Ramos (cell line): ENCODE measurements around the gene NT5DC1.

Experiments used
- in situ Hi-C: fragments of 300-500 bp; cut with MboI; formaldehyde crosslinking; loops from one replicate; pipeline ENCODE4 v1.14.3; 2022; ENCODE audit warnings: low sequenced_read_pairs; ENCODE audit not compliant: unreplicated experiment

Gene NT5DC1

DNA sequence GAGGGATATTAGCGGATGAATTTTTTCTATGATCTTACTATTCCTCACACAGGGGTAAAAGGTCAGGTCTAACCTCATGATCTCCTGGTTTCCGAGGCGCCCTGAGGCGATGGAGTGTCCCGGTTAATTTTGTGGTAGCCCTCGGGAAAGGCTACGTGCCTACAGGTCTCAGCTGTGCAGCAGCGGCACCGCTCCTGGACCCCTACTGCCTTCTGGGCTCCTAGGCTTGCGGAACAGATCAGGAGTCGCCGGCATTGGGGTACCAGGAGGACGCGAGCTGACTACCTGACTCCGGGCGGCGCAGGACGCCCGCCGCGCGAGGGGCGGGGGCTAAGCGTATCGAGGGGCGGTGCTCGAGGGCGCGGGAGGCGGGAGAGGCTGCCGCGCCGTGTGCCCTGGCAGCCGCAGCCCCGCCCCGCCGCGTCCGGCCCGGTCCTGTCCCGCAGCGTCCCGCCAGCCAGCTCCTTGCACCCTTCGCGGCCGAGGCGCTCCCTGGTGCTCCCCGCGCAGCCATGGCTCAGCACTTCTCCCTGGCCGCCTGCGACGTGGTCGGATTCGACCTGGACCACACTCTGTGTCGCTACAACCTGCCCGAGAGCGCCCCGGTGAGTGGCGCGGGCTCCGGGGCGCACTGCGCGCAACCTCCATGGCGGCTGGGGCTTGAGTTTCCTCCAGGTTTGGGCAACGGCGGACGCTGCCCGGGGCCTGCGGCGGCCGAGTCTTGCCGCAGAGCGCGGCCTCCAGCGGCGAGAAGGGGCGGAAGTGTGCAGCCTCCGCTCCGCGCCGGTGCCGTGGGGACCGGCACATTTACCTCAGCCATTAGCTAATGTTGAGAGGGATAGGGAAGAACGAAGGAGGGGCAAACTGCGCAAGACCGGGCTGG is at the start of gene NT5DC1:
Gene NT5DC1, plus strand, starts transcription at position 435 of the 883 bp plus-strand sequence. Its CDS starts 78 bp downstream, at position 513.
- in situ Hi-C loops: no loop called here

DNA sequence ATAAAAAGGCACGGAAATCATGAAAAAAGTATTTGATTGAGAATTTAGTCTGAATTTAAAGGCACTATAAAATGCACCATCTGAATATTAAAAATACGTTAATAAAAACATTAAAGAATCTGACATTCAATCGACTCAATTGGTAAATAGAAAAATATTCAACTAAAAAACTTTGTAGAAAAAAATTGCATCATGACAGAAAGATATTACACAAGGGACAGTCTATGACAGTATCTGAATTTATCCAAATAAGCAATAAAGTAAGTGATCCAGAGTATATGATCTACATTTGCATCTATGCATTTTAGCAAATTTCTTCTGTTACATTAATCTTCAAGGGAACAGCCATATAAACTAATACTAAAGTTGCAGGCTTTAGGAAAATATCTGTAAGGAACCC is 49.4 kb upstream of the NT5DC1 start:
- in situ Hi-C loops: no loop called here

DNA sequence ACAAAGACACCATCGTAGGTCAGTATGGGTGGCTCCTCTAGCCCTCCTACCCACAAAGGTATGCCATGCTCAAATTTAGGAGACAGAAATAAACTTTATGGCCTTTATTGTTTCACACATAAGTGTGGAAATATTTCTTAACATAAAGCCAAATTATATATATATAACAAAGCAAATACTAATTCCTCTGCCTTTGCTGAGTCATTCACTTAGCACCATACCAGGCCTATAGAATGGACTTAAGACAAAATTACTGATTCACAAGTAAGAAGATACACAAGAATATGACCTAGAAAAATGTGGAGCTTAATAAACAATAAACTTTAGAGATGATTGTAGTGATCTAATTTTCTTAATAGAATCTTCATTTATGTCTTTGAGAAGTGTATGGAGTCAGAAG is 45.1 kb upstream of the NT5DC1 start:
- in situ Hi-C loops: no loop called here

DNA sequence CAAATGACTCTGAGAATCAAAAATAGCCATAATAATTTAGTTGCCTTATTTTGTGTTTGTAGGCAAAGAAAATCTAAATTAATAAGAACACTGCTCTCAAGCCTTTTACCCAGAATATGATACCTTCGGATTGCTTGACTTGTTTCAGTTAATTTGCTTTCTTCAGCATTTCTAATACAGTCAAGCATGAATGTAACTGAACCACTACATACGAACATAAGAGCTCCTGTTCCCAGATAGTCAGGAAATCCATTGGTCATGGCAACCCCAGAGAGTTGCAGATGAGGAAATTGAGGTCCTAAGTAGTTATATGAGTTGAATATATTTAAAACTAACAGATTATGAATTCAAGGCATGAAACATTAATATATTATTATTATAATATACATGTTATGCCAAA is 42.9 kb upstream of the NT5DC1 start:
- in situ Hi-C loops: no loop called here

DNA sequence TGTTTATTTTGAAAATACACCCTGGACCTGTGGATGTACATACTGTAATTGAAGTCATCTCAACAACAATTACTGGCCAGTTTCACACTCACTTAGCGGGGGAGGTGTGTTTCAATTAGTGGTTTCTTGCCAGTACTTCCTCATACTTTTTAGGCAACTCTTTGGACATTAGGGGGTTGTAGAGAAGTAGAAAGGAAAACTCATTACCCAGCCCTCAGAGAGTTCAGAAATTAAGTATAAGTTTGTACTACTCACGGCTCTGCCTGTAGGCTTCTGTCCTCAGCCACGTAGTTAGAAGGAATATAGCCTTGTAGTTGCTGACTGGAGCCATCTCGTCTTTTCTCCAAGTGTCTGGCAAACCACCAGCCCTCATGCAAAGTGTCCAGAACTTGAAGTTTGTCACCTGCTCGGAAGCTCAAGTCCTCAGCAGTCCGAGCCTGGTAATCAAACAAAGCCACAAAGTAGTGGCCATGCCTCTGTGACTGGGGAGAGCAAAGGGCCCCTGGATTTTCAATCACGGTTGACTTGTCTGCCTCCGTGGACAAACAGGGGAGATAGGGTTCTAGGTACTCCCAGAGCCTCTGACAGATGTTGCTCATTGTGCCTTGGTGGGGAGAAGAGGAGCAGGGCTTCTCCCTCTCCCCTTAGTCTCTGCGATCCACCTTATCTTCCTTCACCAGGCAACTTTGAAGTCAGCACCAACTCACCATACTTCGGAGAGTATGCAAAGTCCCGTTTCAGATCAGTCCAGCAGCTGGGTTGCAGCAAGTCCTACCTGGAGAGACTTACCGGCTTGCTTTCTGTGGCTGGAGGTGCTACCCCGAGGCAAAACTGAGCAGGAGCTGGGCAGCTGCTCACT is 40.7 kb upstream of the NT5DC1 start:
- in situ Hi-C loops: no loop called here

DNA sequence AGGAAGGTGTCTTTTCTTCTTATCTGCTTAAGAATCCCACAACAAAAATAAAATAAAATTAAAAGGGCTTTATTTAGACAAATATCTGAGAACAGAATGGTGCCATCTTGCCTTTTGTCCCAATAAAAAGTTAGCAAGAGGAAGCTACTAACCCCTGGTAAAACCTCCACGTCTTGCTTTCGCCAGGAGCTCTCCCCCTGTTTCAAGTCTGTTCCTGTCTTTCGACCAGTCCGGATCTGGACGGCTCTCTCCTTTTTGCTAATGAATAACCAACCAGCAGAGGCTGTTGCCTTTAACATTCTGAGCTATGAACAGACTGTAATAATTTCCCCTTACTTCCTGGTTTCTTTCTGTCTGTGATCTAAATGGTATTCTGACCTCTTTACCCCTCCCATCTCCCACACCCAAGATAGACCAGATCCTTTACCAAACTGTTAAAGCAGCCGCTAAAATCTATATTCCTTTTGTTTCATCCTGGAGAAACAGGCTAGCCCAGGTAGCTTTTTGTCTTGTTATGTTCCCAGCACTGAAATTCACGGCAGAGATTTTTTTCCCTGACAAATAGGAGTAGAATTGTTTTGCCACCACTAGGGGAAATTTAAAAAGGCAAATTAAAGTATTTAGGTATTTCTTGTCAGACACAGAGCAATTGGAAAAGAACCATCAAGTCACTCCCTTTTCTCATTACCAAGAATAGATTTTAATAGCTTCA is 39.9 kb upstream of the NT5DC1 start, which contains the start of gene FRK:
Gene FRK, minus strand, starts transcription at position 320 of the 712 bp plus-strand sequence. CDS start 580 bp downstream, outside the sequence.
- in situ Hi-C loops: no loop called here

DNA sequence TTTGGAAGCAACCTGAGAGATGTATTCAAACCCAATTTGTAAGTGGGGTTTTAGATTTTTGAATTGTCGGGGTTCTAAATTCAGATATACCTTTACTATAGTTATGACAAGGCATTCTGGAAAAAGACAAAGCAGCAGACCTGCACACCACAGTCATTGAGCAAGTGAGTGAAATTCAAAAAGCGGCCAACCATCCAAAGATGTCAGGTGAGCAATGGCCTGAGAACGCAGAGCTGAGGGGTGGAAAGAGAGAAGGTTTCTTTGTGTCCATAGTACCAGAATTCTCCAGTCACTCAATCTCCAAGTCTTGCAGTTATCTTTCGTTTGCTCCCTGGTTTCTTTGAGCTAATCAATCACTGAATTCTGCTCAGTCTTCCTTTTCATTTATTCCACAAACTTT is 38.2 kb upstream of the NT5DC1 start:
- in situ Hi-C loops: no loop called here

DNA sequence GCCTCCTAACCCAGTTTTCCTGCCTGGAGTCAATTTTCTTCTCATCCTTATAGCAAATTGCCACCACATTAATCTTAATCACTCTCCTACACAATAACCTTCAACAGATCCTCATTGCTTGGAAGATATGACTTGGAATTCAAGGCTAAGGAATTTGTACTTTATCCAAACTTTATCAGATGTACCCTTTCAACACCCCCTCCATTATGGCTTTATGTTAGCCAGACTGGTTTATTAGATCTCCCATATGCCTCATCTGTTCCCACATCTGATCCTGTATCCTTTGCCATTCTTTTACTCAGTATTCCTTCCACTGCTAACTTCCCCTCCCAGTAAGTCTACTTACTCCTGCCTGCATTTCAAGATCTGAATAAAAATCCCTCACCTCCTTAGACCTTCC is 36.0 kb upstream of the NT5DC1 start:
- in situ Hi-C loops: no loop called here

DNA sequence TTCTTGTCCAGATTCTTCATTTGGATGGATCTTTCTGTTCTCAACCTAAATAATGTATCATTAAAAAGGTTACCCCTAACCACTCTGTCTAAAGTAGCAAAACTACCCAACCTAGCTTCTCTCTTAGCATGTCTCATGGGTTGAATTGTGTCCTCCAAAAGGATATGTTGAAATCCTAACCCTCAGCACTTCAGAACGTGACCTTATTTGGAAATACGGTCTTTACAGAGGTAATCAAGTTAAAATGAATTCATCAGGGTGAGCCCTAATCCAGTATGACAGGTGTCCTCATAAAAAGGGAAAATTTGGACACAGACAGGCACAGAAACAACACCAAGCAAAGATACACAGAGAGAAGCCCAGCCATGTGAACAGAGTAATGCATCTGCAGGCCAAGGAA is 33.9 kb upstream of the NT5DC1 start:
- in situ Hi-C loops: no loop called here

DNA sequence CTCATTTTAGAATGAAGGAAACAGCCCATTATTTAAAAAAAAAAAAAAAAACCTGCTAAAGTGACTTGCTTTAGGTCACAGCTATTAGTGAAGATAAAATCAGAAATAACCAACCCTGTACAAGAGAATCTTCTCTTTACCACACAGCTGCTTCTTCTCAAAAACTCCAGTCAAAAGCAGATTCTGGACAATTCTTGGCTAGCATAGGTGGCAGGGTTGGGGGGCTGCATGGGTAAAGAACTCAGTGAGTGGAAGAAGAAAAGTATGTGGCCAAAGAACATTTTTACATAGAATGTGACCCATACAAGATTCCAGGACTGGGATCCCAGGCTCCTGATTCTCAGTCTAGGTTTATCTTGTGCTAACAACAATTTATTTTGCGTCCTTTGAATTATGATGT is 30.6 kb upstream of the NT5DC1 start:
- in situ Hi-C loops: no loop called here

DNA sequence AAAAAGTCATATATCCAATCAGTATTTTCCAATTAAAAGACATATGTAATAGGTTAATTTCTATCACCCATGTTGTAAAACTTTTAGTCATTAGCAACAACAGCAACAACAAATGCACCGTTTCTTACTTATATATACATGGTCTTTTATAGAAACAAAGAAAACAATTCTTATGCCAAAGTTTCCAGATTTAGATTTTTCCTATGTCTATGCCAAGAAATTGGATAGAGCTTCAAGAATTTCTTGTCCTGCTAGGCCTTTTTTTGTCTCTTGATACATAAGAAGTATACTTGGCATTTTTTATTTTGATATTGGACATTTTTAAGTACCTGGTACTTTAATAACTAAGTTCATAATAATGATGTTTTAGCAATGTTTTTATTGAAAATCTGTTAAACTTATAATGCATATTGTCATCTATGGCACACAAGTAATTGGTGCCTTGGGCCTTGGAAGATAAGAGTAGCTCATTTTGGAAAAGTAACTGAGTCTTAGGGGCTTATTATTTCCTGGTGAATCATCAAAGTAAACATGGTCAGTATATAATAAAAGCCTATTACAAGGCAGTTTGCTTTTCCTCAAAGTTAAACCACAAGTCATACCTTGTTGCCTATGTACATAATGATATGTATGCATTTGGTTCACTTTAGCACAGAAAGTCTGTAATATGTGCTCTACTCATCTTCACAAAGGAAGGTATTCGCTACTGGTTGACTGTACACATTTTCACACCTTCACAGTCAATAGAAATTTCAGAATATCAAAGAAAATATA is 29.9 kb upstream of the NT5DC1 start:
- in situ Hi-C loops: no loop called here

DNA sequence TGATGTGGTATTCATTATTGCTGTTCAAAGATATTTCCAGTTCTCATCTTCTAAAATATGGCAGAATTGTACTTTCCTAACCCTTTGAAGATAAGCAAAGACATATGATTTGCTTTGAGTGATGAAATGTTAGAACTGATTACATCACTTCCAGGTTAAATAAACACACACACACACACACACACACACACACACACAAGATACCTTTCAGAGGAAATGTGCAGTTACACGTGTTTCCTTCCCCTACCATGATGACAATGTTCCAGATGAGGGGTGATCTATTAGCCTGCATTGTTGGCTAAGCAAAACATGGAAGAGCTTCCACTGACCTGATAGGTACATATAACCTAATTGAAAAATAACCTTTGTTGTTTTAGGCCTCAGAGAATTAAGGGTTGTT is 28.3 kb upstream of the NT5DC1 start:
- in situ Hi-C loops: no loop called here

DNA sequence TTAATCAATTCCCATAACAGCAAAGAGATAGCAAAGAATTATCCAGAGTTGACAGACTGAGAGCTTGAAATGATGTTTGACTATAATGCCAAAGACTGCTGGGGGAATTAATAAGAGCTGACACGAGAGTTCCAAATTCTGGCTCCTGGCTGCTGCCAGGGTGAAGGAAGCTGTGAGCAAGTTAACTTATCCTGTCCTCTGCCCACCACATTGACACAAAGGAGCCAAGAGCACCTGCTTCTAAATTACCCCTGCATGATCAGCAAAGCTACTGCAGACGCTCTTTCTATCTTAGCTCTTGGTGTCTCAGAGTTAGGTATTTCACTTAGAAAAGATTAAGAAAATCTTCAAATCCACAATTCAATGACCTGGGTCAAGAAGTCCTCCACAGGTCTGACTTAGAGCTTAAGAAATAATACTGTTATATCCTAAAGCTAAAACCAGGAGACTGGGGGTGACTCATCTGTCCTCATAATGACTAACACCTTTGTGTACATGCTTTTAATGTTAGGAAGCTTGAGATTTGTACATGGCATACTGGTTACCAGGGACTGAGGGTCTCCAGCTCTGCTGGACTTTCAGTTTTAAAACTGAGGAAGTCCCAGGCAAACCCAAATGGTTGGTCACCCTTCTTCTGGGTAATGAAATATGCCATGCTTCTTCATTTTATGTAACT is 26.8 kb upstream of the NT5DC1 start:
- in situ Hi-C loops: no loop called here

DNA sequence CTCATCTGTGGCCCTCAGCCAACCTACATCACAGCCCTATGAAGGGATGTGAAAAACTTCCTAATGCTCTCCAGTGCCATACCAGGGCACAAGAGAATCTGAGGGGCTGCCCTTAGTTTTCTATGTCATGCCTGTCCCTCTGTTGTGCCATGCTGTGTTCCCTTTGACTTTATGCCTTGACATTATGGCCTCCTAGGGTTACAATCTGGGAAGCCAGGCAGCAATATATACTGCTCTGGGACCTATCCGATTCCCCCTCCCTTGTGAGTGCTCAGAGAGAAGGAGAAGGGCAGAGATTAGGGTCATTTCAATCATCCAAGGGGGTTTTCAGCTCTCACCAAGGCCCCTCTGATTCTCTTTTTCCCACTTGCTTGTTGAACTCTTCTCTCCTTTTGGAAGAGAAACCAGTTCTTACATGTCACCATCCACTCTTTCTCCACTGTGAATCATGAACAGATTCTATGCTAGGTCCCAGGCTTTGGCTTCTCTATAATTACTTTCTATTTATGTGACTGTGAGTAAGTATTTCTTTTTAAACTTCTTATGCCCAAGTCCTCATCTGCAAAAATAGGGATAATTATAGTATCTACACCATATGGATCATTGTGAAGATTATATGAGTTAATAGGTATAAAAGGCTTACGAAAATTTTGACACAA is 25.8 kb upstream of the NT5DC1 start:
- in situ Hi-C loops: no loop called here

DNA sequence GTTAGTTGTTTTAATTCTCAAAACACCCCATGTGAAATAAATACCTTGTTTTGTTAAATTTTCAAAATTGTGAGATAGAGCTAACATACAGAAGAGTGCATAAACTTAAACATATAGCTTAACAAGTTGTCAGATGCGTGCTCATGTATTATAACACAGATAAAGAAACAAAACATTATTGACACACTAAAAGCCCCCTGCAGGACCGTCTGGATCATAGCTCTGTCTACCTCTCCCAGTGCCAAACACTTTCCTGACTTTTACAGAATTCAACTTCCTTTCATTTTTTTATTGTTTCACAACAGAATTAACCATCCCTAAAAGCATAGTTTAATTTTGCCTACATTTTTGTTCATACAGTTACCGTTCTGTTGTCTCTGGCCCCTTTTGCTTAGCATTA is 22.1 kb upstream of the NT5DC1 start:
- in situ Hi-C loops: no loop called here

DNA sequence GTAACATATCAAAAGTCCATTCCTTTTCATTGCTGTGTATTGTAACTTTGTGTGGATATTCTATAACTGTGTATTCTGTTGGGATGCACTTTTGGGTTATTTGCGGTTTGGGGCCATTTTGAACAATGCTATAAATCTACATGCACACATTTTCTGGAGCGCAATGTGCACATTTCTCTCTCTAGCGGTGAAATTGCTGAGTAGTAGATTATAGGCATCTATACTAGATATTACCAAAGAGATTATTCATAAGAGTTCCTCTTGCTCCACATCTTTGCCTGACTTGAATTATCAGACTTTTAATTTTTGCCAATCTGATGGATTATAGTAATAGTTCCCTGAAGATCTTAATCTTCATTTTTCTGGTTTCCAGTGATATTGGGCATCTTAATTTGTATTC is 21.7 kb upstream of the NT5DC1 start:
- in situ Hi-C loops: no loop called here

DNA sequence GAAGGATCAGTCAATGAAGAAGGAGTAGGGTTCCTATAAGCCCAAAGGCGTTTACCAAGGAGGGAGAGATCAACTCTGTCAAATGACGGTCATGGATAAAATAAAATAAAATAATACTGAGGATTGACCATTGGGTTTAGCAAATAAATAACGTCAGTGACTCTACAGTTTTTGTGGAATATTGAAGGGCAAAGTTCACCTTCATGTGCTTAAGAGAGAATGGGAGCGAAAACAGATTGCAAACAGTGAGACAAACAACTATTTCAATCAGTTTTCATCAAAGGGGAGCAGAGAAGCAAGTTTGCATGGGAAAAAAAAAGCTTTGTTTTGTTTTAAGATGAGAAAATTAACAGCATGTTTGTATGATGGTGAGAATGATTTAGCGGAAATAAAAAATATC is 17.6 kb upstream of the NT5DC1 start:
- in situ Hi-C loops: no loop called here

DNA sequence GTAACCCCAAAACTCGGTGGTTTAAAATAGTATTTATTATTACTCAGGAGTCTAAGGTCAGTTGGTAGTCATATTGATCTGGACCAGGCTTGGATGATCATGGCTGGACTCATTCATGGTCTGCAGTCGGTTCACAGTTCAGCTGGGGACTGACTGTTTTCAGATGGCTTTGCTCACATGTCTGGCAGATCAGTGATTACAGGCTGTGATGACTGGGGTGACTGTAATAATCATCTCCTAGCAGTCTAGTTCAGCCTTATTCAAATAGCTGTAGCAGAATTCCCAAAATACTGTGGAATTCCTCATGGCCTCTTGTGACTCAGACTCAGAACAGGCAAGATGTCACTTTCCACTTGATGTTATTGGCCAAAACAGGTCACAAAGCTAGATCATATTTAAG is 16.4 kb upstream of the NT5DC1 start:
- in situ Hi-C loops: no loop called here
